Mammary epithelial cell (primary cell): ENCODE measurements around the gene VSIR.

Experiments used
- EZH2 ChIP-seq: IDR thresholded peaks from 2 replicates; pipeline ENCODE4 v1.6.1; 2012; ENCODE audit warnings: low read length, inconsistent platforms, borderline replicate concordance
- TF ChIP-seq, protein P1 (sequence below), 2 donors: IDR thresholded peaks in 1 of 2; conservative IDR thresholded peaks in 1 of 2; 2 replicates each; pipeline ENCODE4 v1.5.1; 2011 to 2012; ENCODE audit warnings: inconsistent platforms in 2 of 2, low read length in 2 of 2, mild to moderate bottlenecking in 2 of 2, control low read depth in 1 of 2, low read depth in 1 of 2; ENCODE audit not compliant: insufficient read depth in 1 of 2; ENCODE audit errors: extremely low read depth in 1 of 2

DNA sequence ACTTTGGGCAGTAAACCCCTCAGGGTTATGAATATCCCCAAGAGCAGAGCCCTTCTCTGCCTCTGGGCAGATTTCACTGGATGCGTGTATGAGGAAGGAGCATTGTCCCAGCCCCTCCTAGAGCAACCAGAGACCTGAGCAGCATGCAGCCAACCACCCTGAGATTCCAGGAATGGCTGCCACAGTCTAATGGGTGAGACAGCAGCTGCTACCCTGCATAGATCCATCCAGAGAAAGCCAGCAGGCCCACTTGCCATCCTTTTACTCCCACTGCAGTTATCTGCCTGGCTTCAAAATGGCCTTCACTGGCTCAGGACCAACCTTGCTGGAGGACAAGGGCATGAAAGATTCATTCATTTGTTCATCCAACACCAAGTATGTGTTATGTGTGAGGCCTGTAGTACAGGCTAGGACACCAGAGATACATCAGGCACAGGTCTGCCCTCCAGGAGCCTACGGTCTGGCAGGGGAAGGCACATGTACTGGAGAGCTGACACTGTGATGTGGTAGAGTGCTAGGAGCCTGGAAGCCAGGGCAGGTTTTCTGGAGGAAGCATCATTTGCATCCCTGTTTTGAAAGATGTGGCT lies 27.6 kb downstream of the VSIR start:
- TF ChIP-seq, protein P1, sequence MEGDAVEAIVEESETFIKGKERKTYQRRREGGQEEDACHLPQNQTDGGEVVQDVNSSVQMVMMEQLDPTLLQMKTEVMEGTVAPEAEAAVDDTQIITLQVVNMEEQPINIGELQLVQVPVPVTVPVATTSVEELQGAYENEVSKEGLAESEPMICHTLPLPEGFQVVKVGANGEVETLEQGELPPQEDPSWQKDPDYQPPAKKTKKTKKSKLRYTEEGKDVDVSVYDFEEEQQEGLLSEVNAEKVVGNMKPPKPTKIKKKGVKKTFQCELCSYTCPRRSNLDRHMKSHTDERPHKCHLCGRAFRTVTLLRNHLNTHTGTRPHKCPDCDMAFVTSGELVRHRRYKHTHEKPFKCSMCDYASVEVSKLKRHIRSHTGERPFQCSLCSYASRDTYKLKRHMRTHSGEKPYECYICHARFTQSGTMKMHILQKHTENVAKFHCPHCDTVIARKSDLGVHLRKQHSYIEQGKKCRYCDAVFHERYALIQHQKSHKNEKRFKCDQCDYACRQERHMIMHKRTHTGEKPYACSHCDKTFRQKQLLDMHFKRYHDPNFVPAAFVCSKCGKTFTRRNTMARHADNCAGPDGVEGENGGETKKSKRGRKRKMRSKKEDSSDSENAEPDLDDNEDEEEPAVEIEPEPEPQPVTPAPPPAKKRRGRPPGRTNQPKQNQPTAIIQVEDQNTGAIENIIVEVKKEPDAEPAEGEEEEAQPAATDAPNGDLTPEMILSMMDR (conservative IDR thresholded peaks at IDR 0.05 in 1 of 2, IDR thresholded peaks at IDR 0.05 in 1 of 2; ENCODE audit: extremely low read depth in 1 of 2, insufficient read depth in 1 of 2, low read depth in 1 of 2, low read length in 2 of 2), result no peak
- TF ChIP-seq EZH2, result no peak
